Lower lobe of right lung (tissue), 2 donors: Measurements from ENCODE around the gene NKX3-2. TPM values are rescaled to one million over a fixed set of nuclear protein-coding genes. Genes with fewer than 3 reads are reported as not detected.

Experiments used
- ATAC-seq, 2 donors: fragments of 200-7000 bp; cut with Tn5 transposase; one replicate each; pipeline ENCODE4 v1.9.1; 2020 to 2022; ENCODE audit warnings: mild to moderate bottlenecking in 2 of 2, moderate library complexity in 2 of 2
- DNase-seq: peaks from one replicate; pipeline ENCODE4 v3.0.0-alpha.2; 2020
- H3K27ac ChIP-seq: fragments of 200-600 bp; one replicate; pipeline ENCODE4 v1.8.0; 2022
- H3K27me3 ChIP-seq: fragments of 200-600 bp; one replicate; pipeline ENCODE4 v1.8.0; 2022; ENCODE audit warnings: low read depth
- H3K36me3 ChIP-seq: fragments of 200-600 bp; one replicate; pipeline ENCODE4 v1.8.0; 2022; ENCODE audit warnings: mild to moderate bottlenecking
- H3K4me1 ChIP-seq: fragments of 200-600 bp; one replicate; pipeline ENCODE4 v1.8.0; 2022
- H3K4me3 ChIP-seq: fragments of 200-600 bp; one replicate; pipeline ENCODE4 v1.8.0; 2022; ENCODE audit warnings: mild to moderate bottlenecking
- H3K9me3 ChIP-seq: fragments of 200-600 bp; one replicate; pipeline ENCODE4 v1.8.0; 2022
- intact Hi-C: fragments of 100-400 bp; cut with DNase I; formaldehyde crosslinking; loops from one replicate; pipeline ENCODE4 v1.11.0; 2022
- total RNA-seq: library from RNA; stranded (reverse); fragmentation: NEBNext Ultra II Directional; extraction: Animal tissue kit (Norgen Biotek cat#: 25700); gene quantifications from one replicate; pipeline ENCODE4 v1.2.1, GENCODE V29; 2021
- TF ChIP-seq, protein P1 (sequence below): fragments of 200-600 bp; IDR thresholded peaks from one replicate; pipeline ENCODE4 v1.8.0; 2022; ENCODE audit warnings: antibody characterized with exemption, mild to moderate bottlenecking
- donor health status: DM: no; HTN: yes; CAD: no; lungs with severe emphysema.

Gene NKX3-2
- total RNA-seq, 1 donor from 2014 or later, result not detected

DNA sequence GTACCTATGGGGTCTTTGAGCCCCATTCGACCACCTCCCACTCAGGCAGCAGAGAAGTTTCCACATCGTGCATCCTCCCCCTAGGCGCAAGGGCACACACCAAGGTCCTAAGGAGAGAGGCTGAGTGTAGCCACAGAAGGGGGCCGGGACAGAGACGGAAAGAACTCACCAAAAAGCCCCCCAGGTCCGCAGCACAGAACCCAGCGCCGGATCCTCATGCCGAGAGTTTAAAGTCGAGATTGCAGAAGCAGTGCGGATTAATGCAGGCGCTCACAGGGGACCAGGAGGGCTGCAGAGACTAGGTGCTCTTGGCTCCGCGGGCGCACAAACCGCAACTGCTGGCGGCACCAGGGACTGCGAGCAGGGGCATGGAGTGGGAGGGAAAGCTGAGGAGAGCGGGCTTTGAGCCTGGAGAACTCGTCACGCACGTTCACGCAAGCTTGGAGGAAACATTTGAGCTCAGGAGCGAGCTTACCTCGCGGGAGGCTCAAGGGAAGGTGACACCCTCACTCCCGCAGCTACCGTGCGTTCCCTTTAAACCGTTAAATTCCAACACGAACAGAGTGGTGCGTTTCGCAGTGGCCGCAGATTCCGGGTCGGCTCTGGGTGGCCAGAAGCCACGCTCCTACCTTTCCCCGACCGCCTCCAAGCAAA is 8.5 kb downstream of the NKX3-2 start:
- TF ChIP-seq, protein P1, sequence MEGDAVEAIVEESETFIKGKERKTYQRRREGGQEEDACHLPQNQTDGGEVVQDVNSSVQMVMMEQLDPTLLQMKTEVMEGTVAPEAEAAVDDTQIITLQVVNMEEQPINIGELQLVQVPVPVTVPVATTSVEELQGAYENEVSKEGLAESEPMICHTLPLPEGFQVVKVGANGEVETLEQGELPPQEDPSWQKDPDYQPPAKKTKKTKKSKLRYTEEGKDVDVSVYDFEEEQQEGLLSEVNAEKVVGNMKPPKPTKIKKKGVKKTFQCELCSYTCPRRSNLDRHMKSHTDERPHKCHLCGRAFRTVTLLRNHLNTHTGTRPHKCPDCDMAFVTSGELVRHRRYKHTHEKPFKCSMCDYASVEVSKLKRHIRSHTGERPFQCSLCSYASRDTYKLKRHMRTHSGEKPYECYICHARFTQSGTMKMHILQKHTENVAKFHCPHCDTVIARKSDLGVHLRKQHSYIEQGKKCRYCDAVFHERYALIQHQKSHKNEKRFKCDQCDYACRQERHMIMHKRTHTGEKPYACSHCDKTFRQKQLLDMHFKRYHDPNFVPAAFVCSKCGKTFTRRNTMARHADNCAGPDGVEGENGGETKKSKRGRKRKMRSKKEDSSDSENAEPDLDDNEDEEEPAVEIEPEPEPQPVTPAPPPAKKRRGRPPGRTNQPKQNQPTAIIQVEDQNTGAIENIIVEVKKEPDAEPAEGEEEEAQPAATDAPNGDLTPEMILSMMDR, result no peak
- no peak overlapping the region for H3K27ac ChIP-seq
- H3K4me3 ChIP-seq, result no peak overlapping the region
- H3K4me1 ChIP-seq, result peaks cover 15% of the 10 kb centered on the region
- H3K9me3 ChIP-seq, result no peaks in the 10 kb centered on the region
- no peaks in the 10 kb centered on the region for H3K36me3 ChIP-seq
- DNase-seq, result no peak
- H3K27me3 ChIP-seq, result peaks cover 99% of the 10 kb centered on the region
- intact Hi-C loops, result no loop called here
- no peak for ATAC-seq

DNA sequence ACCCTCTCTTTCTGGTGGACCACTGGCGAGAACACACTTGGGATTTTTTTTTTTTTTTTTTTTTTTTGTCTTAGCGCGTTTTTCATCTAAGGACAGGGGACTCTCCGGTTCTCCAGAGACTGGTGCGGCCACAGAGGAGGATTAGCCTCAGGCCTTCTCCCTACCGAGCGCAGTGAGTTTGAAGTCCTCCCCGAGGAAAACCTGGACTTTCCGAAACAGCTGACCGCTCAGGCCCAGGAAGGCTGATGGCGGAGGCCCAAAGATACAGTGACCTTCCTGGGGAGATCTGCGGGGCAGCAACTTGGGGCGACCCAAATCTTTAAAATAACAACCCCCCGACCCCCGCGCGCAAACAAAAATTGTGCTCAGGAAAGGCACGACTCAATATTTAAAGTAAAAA is 9.2 kb downstream of the NKX3-2 start:
- no peaks in the 10 kb centered on the region for H3K36me3 ChIP-seq
- intact Hi-C loops, result no loop called here
- TF ChIP-seq, protein P1, result no peak
- H3K9me3 ChIP-seq, result no peaks in the 10 kb centered on the region
- DNase-seq (no peak), ATAC-seq (no peak)
- H3K4me3 ChIP-seq, result no peak overlapping the region
- peaks cover 17% of the 10 kb centered on the region for H3K4me1 ChIP-seq
- H3K27ac ChIP-seq, result no peak overlapping the region
- H3K27me3 ChIP-seq, result peaks cover 99% of the 10 kb centered on the region

DNA sequence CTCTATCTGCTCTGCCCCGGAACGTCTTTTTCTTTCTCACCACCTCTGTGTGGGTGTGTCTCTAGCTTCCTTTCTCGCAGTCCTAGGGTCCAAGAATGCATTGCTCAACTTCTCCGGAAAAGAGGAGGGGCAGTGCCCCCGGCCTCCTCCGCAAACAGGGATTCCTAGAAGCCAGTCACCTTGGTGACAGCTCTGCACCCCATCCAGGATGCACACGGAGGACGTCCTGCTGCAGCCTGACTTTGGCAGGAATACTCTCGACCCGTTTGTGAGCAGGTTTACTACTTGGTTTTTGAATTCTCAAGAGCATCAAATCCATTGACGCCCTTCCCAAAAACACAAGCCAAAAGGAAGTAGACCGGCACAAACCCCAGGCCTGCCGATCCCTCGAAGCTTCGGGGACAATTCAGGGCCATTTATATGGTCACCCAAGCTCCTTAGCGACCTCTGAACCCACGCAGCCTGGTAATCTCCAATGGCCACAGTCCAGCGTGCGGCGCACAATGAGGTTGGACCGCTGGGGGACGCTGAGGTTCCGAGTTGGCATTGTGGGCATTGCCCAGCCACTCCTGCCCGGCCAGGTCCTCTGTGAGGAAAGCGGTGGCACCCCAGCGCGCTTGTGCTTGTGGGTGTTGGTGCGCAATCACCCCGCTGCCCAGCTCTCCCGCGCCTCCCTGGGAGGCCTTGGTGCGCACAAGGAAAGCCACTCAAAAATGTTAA is 9.8 kb downstream of the NKX3-2 start:
- Histone ChIP-seq H3K27ac (no peak overlapping the region), H3K4me1 (peaks cover 17% of the 10 kb centered on the region), H3K4me3 (no peak overlapping the region), H3K9me3 (no peaks in the 10 kb centered on the region), H3K27me3 (peaks cover 98% of the 10 kb centered on the region), H3K36me3 (no peaks in the 10 kb centered on the region)
- DNase-seq (no peak), ATAC-seq (no peak)
- intact Hi-C loops, result no loop called here
- TF ChIP-seq, protein P1, result no peak

DNA sequence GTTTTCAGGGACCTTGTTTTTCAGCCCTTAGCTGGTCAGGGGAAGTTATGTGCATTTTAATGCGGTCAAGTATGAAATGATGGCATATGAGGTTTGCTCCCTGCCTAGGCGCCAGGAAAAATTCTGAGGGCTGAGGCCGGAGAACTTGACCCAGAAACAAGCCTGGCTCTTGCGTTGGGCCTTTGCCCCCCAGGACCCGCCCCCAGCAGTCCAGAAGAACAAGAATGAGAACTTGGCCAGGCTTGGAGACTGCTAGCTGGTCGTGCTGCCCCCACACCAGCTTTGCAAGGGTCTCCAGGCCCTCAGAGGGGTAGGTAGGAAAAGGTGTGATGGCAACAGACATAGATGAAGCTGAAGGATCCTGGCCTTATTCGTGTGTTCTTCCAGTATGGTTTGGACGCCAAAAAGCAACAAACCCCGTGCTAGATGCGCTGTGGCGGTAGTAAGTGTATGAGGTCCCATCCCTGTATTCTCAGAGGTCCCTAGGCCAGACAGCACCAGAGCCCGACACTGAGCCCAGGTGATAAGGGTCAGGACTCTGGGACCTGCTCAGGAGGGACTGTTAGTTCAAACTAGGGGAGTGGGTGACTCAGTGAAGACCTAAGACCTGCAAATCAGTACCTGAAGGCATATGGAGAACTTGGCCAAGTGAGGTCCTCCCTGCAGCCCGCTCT is 10.5 kb downstream of the NKX3-2 start:
- H3K4me3 ChIP-seq, result no peak overlapping the region
- TF ChIP-seq, protein P1, result no peak
- no peak for ATAC-seq
- peaks cover 11% of the 10 kb centered on the region for H3K4me1 ChIP-seq
- no peak for DNase-seq
- no peak overlapping the region for H3K27ac ChIP-seq
- intact Hi-C loops, result no loop called here
- no peaks in the 10 kb centered on the region for H3K36me3 ChIP-seq
- peaks cover 98% of the 10 kb centered on the region for H3K27me3 ChIP-seq
- no peaks in the 10 kb centered on the region for H3K9me3 ChIP-seq

DNA sequence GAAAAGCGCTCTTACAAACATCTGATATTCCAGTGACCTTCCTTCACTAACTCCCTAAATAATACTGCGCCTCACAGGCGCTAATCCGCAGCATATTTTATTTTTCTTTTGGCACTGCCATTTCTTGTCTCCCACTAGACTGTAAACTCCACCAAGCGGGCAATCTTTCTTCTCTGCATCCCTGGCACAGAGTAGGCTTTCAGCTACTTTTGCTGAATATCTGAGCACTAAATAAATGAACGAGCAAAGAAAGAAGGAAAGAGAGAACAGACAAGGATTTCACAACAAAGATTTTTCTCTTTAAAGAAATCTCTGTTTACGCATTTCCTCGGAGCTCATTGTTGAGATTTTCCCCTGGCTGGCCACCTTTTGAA is 12.7 kb downstream of the NKX3-2 start:
- no peak overlapping the region for H3K4me3 ChIP-seq
- ATAC-seq (no peak), DNase-seq (no peak)
- H3K36me3 ChIP-seq, result no peaks in the 10 kb centered on the region
- no peak overlapping the region for H3K27ac ChIP-seq
- H3K9me3 ChIP-seq, result no peaks in the 10 kb centered on the region
- peaks cover 98% of the 10 kb centered on the region for H3K27me3 ChIP-seq
- intact Hi-C loops, result no loop called here
- TF ChIP-seq, protein P1, result no peak
- H3K4me1 ChIP-seq, result peaks cover 16% of the 10 kb centered on the region
